Parathyroid adenoma (tissue), 2 donors: ENCODE data around the gene NEUROD1.

ENCODE experiments used
- H2AFZ ChIP-seq: fragments of 300-600 bp; sonication (generic); one replicate; pipeline ENCODE4 v1.7.0; 2017; ENCODE audit warnings: antibody characterized with exemption, mild to moderate bottlenecking
- H3K27ac ChIP-seq: fragments of 300-600 bp; sonication (generic); one replicate; pipeline ENCODE4 v1.7.0; 2017
- H3K27me3 ChIP-seq: fragments of 300-600 bp; sonication (generic); one replicate; pipeline ENCODE4 v1.7.0; 2017; ENCODE audit warnings: low read length; ENCODE audit not compliant: control insufficient read depth, insufficient read depth
- H3K36me3 ChIP-seq: fragments of 300-600 bp; sonication (generic); one replicate; pipeline ENCODE4 v1.7.0; 2017; ENCODE audit warnings: low read length; ENCODE audit not compliant: control insufficient read depth, insufficient read depth
- H3K4me1 ChIP-seq: fragments of 300-600 bp; sonication (generic); one replicate; pipeline ENCODE4 v1.7.0; 2017; ENCODE audit warnings: control low read depth
- H3K4me2 ChIP-seq: fragments of 300-600 bp; sonication (generic); one replicate; pipeline ENCODE4 v1.7.0; 2017; ENCODE audit warnings: low read length
- H3K4me3 ChIP-seq: fragments of 300-600 bp; sonication (generic); one replicate; pipeline ENCODE4 v1.7.0; 2017; ENCODE audit warnings: low read depth, low read length
- H3K79me2 ChIP-seq: fragments of 300-600 bp; sonication (generic); one replicate; pipeline ENCODE4 v1.7.0; 2017; ENCODE audit warnings: control low read depth
- H3K9ac ChIP-seq: fragments of 300-600 bp; sonication (generic); one replicate; pipeline ENCODE4 v1.7.0; 2017; ENCODE audit warnings: mild to moderate bottlenecking
- H3K9me3 ChIP-seq: fragments of 300-600 bp; sonication (generic); one replicate; pipeline ENCODE4 v1.7.0; 2017; ENCODE audit warnings: low read length; ENCODE audit not compliant: control insufficient read depth
- CTCF ChIP-seq: fragments of 300-600 bp; sonication (generic); IDR thresholded peaks from one replicate; pipeline ENCODE4 v1.7.0; 2017; ENCODE audit warnings: antibody characterized with exemption, mild to moderate bottlenecking
- donor health status: primary hyperparathyroidism.

NEUROD1 gene

GRCh38 chr2:181646415-181646987 is 33.8 kb downstream of the NEUROD1 start:
- Histone ChIP-seq H3K4me3 (no peak overlapping the region), H3K36me3 (no peaks in the 10 kb centered on the region), H3K79me2 (no peaks in the 10 kb centered on the region), H2AFZ (no peak overlapping the region), H3K27me3 (no peaks in the 10 kb centered on the region), H3K9me3 (no peaks in the 10 kb centered on the region), H3K4me2 (no peak overlapping the region), H3K4me1 (no peaks in the 10 kb centered on the region), H3K9ac (no peak overlapping the region), H3K27ac (no peak overlapping the region)
- TF ChIP-seq CTCF: no peak

DNA sequence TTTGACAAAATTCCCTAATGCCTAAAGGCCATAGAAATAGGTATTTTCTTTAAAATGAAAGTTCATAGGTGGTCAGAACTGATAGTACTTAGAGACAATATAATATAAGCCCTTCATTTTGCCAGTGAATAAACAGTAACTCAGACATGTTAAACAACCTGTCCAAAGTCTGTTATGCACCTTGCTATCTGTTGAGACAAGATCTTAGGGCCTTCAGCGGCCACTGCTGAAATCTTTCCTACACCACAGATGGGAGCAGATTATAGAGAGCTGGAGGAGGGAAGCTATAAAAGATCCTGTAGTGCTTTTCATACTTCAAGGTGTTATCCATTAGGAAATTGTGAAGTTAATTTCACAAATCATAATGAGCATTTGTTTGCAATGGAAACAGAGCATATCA is 37.2 kb downstream of the NEUROD1 start:
- Histone ChIP-seq H3K4me1 (no peaks in the 10 kb centered on the region), H3K9me3 (no peaks in the 10 kb centered on the region), H3K9ac (no peak overlapping the region), H3K27me3 (no peaks in the 10 kb centered on the region), H3K36me3 (no peaks in the 10 kb centered on the region), H3K4me3 (no peak overlapping the region), H3K4me2 (no peak overlapping the region), H2AFZ (no peak overlapping the region), H3K79me2 (no peaks in the 10 kb centered on the region), H3K27ac (no peak overlapping the region)
- no peak for TF ChIP-seq CTCF

GRCh38 chr2:181642086-181642485 is 38.2 kb downstream of the NEUROD1 start:
- H3K79me2 ChIP-seq: no peaks in the 10 kb centered on the region
- H3K4me1 ChIP-seq: no peaks in the 10 kb centered on the region
- no peak overlapping the region for H2AFZ ChIP-seq
- no peak overlapping the region for H3K27ac ChIP-seq
- no peak overlapping the region for H3K4me3 ChIP-seq
- no peak overlapping the region for H3K4me2 ChIP-seq
- no peak overlapping the region for H3K9ac ChIP-seq
- H3K36me3 ChIP-seq: no peaks in the 10 kb centered on the region
- TF ChIP-seq CTCF: no peak
- no peaks in the 10 kb centered on the region for H3K9me3 ChIP-seq
- H3K27me3 ChIP-seq: no peaks in the 10 kb centered on the region

DNA sequence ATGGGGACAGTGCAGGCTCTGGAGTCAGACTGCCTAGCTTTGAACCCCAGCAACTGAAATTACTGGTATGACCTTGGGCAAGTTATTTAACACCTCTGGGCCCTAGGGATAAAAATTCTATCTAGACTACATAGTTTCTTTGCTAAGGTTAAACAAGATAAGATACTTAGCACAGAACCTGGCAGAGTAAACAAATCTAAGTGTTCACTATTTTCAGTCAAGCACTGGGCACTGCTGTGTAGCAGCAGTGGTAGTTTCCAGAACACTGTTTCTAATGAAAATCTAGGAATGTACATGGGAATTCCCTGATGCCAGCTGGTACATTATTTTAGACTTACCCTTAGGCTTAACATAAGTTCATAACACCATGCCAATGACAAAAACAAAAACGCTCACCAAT is 40.6 kb downstream of the NEUROD1 start:
- H3K4me3 ChIP-seq: no peak overlapping the region
- no peak overlapping the region for H3K27ac ChIP-seq
- no peaks in the 10 kb centered on the region for H3K4me1 ChIP-seq
- H3K4me2 ChIP-seq: no peak overlapping the region
- no peak overlapping the region for H3K9ac ChIP-seq
- TF ChIP-seq CTCF: no peak
- H3K9me3 ChIP-seq: no peaks in the 10 kb centered on the region
- H3K27me3 ChIP-seq: no peaks in the 10 kb centered on the region
- H2AFZ ChIP-seq: no peak overlapping the region
- H3K79me2 ChIP-seq: no peaks in the 10 kb centered on the region
- H3K36me3 ChIP-seq: no peaks in the 10 kb centered on the region

- Histone ChIP-seq H3K27ac (no peak overlapping the region), H2AFZ (no peak overlapping the region), H3K4me3 (no peak overlapping the region), H3K27me3 (no peaks in the 10 kb centered on the region), H3K79me2 (no peaks in the 10 kb centered on the region), H3K4me2 (no peak overlapping the region), H3K9me3 (no peaks in the 10 kb centered on the region), H3K36me3 (no peaks in the 10 kb centered on the region), H3K9ac (no peak overlapping the region), H3K4me1 (no peaks in the 10 kb centered on the region)
- no peak for TF ChIP-seq CTCF
Observed at GRCh38 chr2:181632733-181633401, 47.5 kb downstream of the NEUROD1 start.
